Measurements from ENCODE around the gene SOWAHB.

DNA sequence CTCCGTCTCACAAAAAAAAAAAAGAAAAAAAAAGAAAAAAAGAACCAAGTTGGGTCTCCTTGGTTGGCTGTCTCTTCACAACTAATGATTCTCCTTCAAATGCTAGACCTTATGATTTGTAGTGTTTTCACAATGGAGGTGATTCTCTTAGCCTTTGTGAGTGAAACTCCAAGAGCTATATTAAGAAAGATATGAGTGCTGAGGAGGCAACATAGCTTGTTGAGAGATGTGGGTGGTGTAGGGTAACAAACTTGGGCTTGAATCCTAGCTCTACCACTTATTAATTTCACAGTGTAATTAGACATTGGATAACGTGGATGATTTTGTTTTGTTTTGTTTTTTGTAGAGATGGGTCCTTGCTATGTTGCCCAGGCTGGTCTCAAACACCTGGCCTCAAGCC lies 41.2 kb upstream of the SOWAHB start:
- TF ChIP-seq, protein P1, sequence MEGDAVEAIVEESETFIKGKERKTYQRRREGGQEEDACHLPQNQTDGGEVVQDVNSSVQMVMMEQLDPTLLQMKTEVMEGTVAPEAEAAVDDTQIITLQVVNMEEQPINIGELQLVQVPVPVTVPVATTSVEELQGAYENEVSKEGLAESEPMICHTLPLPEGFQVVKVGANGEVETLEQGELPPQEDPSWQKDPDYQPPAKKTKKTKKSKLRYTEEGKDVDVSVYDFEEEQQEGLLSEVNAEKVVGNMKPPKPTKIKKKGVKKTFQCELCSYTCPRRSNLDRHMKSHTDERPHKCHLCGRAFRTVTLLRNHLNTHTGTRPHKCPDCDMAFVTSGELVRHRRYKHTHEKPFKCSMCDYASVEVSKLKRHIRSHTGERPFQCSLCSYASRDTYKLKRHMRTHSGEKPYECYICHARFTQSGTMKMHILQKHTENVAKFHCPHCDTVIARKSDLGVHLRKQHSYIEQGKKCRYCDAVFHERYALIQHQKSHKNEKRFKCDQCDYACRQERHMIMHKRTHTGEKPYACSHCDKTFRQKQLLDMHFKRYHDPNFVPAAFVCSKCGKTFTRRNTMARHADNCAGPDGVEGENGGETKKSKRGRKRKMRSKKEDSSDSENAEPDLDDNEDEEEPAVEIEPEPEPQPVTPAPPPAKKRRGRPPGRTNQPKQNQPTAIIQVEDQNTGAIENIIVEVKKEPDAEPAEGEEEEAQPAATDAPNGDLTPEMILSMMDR (IDR thresholded peaks at IDR 0.05) = no peak
- TF ChIP-seq POLR2A (IDR thresholded peaks at IDR 0.05; ENCODE audit: low read depth) (no peak), EP300 (IDR thresholded peaks at IDR 0.05) (no peak), POLR2AphosphoS5 (IDR thresholded peaks at IDR 0.05) (no peak)

Measured in esophagus muscularis mucosa (tissue), 4 donors.